Glomerular endothelial cell (primary cell): ENCODE data around the gene SCARB1. TPM values are rescaled to one million over a fixed set of nuclear protein-coding genes. Genes with fewer than 3 reads are reported as not detected.

Experiments
- DNase-seq: peaks from one replicate; pipeline ENCODE4 v3.0.0-alpha.2; 2011; ENCODE audit warnings: low read depth, low spot score; ENCODE audit errors: extremely low read depth
- total RNA-seq: library from RNA; depleted of rRNA; stranded (reverse); fragments of >200 nt; gene quantifications from 2 replicates; pipeline ENCODE4 v1.2.3, GENCODE V29; 2015

SCARB1 gene
- total RNA-seq, 1 donor from 2014 or later: 32.4 TPM

DNA sequence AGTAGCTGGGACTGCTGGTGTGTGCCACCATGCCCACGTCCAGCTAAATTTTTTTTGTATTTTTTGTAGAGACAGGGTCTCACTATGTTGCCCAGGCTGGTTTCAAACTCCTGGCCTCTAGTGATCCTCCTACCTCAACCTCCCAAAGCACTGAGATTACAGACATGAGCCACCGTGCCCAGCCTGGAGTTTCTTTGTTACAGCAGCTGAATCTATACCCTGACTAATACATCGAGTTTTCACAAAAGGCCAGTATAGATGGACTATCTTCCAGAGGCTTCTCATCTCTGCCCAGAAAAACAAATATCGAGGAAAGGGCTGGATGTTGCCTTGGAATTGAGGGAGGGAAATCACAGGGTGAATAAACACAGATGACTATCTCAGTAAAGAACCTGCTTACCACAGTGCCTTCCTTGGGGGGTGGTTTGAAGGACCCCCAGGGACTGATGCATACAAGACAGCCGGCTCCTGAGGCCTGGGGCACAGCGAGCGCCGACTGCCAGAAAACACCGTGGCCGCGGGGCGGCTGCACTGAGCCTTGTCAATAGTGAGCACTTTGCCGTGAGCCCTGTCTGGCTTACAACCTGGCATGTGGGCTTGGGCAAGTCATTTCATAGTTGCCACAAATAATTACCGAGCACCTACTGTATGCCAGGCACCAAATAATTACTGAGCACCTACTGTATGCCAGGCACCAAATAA, 111.9 kb downstream of the SCARB1 start:
- no peak for DNase-seq

DNA sequence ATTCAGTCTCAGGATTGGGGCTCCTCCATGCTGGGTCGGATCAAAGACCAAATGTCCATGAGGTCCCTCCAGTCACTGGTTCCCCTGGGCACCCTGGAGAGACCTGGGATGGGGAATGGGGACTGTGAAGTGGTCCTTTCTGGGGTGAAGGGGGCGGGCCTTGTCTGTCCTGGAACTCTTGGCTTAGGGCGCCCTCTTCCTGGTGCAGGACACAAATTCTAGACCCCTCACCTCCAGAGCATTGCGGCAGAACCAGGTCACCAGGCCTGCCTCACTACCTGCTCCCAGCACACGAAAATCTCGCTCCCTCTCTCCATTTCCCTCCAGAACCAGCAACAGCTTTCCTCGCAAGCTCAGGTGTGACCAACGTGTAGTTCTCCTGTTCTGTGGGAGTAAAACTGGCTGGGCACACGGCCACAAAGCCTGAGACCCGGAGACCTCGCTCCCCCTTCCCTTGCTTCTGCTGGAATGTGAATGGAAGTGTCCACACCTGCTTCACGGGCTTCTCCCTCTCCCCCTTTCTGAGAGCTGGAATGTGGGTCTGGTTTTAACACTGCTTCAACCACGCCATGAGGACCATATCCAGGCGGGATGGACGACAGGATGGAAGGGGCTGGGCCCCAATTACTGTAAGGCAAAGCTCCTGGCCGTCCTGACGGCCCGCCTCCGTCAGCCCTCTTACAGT, 112.7 kb downstream of the SCARB1 start:
- no peak for DNase-seq

GRCh38 chr12:124750149-124750656, 113.5 kb downstream of the SCARB1 start:
- DNase-seq: no peak

- no peak for DNase-seq
Measured at GRCh38 chr12:124749725-124750124, 113.9 kb downstream of the SCARB1 start.

GRCh38 chr12:124747426-124748161, 116.1 kb downstream of the SCARB1 start:
- DNase-seq: no peak

GRCh38 chr12:124746649-124747425, 116.8 kb downstream of the SCARB1 start:
- DNase-seq: no peak

- no peak for DNase-seq
Measured at GRCh38 chr12:124745891-124746570, 117.6 kb downstream of the SCARB1 start.

- DNase-seq: no peak
Measured at GRCh38 chr12:124745465-124745890, 118.2 kb downstream of the SCARB1 start.

DNA sequence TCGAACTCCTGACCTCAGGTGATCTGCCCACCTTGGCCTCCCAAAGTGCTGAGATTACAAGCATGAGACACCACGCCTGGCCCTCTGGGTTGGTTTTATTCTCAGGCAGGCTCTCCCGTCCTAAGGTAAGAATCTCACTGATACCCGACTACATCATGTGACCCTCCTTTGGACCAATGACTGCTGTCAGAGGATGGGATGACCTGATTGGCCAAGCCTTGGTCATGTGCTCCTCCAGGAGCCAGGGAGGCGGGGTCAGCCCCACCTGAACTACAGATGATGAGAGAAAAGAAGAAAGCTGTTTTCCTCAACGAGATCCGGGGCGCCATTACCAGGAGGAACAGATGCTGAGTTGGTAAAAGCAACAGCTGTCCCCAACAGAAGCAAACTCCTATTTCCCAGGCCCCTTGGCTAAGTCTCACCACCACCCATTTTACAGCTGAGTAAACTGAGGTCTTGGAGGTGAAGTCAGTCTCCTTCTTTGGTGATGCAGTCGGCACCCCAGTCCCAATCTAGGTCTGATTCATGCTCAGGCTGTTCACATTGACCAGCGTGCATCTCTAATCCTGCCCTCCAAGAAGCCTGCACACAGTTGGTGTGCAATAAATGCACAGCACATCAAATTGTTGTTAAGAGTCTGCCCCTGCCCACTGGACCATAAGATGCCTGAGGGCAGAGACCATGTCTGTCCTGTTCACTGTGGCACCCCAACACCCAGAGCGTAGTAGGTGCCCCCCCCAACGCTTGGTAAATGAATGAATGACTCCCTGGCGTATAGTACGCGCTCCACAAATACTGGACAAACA, 118.8 kb downstream of the SCARB1 start:
- DNase-seq: no peak

GRCh38 chr12:124744273-124744640, 119.4 kb downstream of the SCARB1 start:
- no peak for DNase-seq

- no peak for DNase-seq
Measured at GRCh38 chr12:124743479-124744272, 120.0 kb downstream of the SCARB1 start.

DNA sequence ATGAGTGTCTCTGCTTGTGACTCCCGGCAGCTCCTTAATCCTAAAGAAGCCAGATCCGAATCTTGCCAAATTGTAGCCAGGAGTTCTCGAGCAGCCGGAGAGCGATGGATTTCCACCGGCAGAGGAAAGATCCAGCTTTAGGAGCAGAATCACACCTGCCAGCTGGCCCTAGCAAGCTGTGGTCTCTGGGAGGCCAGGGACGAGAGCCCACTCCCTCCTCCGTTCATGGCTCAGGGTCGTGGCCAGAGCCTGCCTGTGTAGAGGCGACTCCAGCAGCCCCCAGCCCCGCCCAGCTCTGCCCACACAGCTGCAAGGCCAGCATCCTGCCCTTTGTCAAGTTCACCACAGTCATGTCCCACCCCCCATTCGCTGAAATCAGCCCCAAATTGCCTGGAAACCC, 121.0 kb downstream of the SCARB1 start:
- no peak for DNase-seq

GRCh38 chr12:124742111-124742510, 121.6 kb downstream of the SCARB1 start:
- DNase-seq: no peak

GRCh38 chr12:124741211-124741610, 122.5 kb downstream of the SCARB1 start:
- no peak for DNase-seq

DNA sequence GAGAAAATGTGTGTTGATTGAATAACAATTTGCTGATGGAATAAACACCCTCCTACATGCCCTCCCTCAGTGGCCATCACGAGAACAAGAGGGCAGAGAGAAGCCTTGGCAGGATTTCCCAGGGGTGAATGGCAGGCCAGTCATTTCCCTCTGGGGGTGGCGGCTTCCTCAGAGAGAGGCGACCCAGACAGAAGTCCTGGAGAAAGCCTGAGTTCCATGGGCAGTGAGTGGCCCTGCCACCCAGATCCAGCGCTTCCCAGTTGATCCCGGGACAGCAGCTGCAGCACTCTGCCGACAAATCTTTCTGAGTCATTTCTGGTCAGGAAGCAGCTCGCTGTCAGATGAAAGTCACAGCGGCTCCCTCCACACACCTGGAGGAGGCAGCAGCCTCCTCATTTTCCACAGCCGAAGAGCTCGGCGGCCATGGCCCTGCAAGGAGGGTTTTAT, 123.0 kb downstream of the SCARB1 start:
- DNase-seq: no peak

GRCh38 chr12:124739953-124740561, 123.6 kb downstream of the SCARB1 start:
- DNase-seq: no peak

DNA sequence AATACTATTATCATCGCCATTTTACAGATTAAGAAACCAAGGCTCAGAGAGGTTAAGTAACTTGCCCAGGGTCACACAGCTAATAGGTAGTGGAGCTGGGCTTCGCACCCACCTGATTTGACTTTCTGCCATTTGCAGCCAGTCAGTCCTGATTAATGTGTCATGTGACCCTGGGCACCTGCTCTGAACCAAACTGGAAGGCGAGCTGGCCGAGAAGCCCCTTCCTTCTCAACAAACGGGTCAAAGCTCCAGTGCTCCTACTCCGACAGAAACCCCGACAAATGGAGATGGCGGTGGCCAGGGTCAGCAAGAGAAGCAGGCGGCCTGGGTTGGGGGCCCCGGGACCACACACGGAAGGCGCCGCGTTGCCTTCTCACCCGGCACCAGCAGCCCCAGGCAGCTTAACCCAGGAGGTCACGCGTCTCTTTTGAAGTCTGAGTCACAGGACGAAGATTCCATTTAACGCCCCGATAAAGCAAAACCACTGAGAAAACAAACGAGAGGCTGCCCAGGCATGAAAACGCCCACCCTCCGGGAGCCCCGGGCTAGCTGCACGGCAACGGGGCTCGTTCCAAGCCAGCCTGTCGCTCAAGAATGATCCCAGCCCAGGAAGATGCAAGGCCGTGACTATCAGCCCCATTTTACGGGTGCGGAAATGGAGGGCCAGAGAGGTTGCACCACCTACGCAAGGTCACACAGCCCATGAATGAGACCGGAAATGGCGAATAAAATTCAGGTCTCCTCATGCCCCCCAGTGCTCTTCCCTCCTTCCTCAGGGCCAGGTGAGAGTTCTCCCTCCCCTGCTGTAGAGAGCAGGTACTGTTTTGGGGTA, 124.8 kb downstream of the SCARB1 start:
- DNase-seq: no peak
